Measurements from ENCODE around the gene FANCB. TPM values are rescaled to one million over a fixed set of nuclear protein-coding genes. Genes with fewer than 3 reads are reported as not detected.

The FANCB gene
- total and polyA plus RNA-seq, 8 donors: 0.08 to 0.83 (median 0.33) TPM

DNA sequence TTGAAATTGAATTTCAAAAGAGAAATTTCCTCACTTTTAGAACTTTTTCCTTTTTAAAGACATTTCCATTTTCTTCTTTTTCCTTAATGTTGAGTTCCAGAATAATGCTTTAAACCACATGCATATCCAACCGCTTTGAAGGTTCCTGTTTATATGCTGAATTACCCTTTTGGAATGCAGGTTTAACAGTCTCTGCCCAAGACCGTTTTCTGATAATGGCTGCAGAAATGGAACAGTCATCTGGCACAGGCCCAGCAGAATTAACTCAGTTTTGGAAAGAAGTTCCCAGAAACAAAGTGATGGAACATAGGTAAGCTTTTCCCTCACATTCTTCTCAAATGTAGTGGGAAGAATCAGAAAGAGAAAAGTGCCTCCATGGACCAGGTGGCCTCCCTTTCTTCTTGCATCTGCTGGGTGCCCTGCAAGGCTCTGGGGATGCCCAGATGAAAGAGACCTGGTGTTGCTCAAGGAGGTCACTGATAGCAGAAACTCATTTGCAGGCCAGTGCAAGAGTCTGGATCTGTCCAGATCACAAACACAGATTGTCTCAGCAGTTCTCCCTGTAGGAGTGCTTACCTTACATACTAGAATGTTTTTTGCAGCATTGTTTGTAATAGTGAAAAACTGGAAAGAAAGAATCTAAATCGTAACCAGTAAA is 43.3 kb upstream of the FANCB start:
- Histone ChIP-seq H3K4me3 (no peak overlapping the region), H3K27me3 (no peaks in the 10 kb centered on the region), H3K4me1 (no peaks in the 10 kb centered on the region), H3K27ac (no peak overlapping the region), H3K36me3 (peaks cover 0 to 8% (median 1%) of the 10 kb centered on the region in 3 donors), H3K9me3 (no peaks in the 10 kb centered on the region)
- intact Hi-C loops (cut with DNase I): no loop called here
- no peak for DNase-seq
- FAIRE-seq: no peak
- TF ChIP-seq, protein P1, sequence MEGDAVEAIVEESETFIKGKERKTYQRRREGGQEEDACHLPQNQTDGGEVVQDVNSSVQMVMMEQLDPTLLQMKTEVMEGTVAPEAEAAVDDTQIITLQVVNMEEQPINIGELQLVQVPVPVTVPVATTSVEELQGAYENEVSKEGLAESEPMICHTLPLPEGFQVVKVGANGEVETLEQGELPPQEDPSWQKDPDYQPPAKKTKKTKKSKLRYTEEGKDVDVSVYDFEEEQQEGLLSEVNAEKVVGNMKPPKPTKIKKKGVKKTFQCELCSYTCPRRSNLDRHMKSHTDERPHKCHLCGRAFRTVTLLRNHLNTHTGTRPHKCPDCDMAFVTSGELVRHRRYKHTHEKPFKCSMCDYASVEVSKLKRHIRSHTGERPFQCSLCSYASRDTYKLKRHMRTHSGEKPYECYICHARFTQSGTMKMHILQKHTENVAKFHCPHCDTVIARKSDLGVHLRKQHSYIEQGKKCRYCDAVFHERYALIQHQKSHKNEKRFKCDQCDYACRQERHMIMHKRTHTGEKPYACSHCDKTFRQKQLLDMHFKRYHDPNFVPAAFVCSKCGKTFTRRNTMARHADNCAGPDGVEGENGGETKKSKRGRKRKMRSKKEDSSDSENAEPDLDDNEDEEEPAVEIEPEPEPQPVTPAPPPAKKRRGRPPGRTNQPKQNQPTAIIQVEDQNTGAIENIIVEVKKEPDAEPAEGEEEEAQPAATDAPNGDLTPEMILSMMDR (IDR thresholded peaks at IDR 0.05): no peak
- WGBS, 2 donors: 62 to 78% methylated on average over 3 of the region's 3 CpGs
- ATAC-seq: no peak

DNA sequence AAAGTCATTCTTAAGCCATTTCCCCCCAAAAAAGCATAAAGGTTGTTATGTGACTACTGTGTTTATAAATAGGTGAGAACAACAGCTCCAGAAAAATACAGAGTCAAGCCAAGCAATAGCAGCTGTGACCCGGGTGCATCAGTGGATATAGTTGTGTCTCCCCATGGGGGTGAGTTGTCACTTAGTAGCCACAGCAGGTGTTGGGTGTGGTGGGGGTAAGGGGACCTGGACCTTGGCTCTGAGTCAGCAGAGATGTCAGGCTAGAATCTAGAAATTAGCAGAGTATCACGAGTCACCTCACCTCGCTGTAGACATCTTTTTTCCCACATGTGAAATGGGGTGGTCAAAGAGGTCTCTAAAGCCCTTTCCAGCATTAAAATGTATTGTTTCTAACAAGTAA is 42.7 kb upstream of the FANCB start:
- Histone ChIP-seq H3K4me1 (no peaks in the 10 kb centered on the region), H3K4me3 (no peak overlapping the region), H3K27ac (no peak overlapping the region), H3K9me3 (no peaks in the 10 kb centered on the region), H3K36me3 (peaks cover 0 to 8% (median 4%) of the 10 kb centered on the region in 3 donors), H3K27me3 (no peaks in the 10 kb centered on the region)
- TF ChIP-seq, protein P1 (IDR thresholded peaks at IDR 0.05): no peak
- ATAC-seq: no peak
- intact Hi-C loops (cut with DNase I): no loop called here
- no peak for DNase-seq
- FAIRE-seq: no peak
- 87 to 97% methylated on average over 3 of the region's 3 CpGs for WGBS, 2 donors

GRCh38 chrX:14913241-14913640 is 40.4 kb upstream of the FANCB start:
- H3K9me3 ChIP-seq: no peaks in the 10 kb centered on the region
- no peak overlapping the region for H3K27ac ChIP-seq
- H3K4me3 ChIP-seq: no peak overlapping the region
- H3K27me3 ChIP-seq: no peaks in the 10 kb centered on the region
- no peaks in the 10 kb centered on the region for H3K4me1 ChIP-seq
- FAIRE-seq (no peak), DNase-seq (no peak), ATAC-seq (no peak)
- 90 to 96% methylated on average over 2 of the region's 2 CpGs for WGBS, 2 donors
- TF ChIP-seq, protein P1 (IDR thresholded peaks at IDR 0.05): no peak
- intact Hi-C loops (cut with DNase I): no loop called here
- peaks cover 0 to 8% (median 4%) of the 10 kb centered on the region in 3 donors for H3K36me3 ChIP-seq

- H3K4me3 ChIP-seq: no peak overlapping the region
- TF ChIP-seq, protein P1 (IDR thresholded peaks at IDR 0.05): no peak
- FAIRE-seq (no peak), DNase-seq (no peak), ATAC-seq (no peak)
- H3K27ac ChIP-seq: no peak overlapping the region
- 53 to 84% methylated on average over 2 of the region's 2 CpGs for WGBS, 2 donors
- intact Hi-C loops (cut with DNase I): no loop called here
- H3K4me1 ChIP-seq: no peaks in the 10 kb centered on the region
- H3K36me3 ChIP-seq: no peaks in the 10 kb centered on the region
- no peaks in the 10 kb centered on the region for H3K27me3 ChIP-seq
- no peaks in the 10 kb centered on the region for H3K9me3 ChIP-seq
Measured at GRCh38 chrX:14903891-14904290, 31.0 kb upstream of the FANCB start.

GRCh38 chrX:14902537-14902936 is 29.7 kb upstream of the FANCB start:
- Histone ChIP-seq H3K9me3 (no peaks in the 10 kb centered on the region), H3K4me1 (no peaks in the 10 kb centered on the region), H3K27me3 (no peaks in the 10 kb centered on the region), H3K4me3 (no peak overlapping the region), H3K27ac (no peak overlapping the region), H3K36me3 (no peaks in the 10 kb centered on the region)
- no peak for ATAC-seq
- TF ChIP-seq, protein P1 (IDR thresholded peaks at IDR 0.05): no peak
- FAIRE-seq: no peak
- intact Hi-C loops (cut with DNase I): no loop called here
- DNase-seq: no peak

Measured in pancreas (tissue), 10 donors.